ENCODE results near the gene GARS1.
"Not testable (repeated sequence)": the region's sequence is repeated elsewhere in the genome, so short reads cannot be mapped to it uniquely, and the experiment has no call there.

The GARS1 gene, protein sequence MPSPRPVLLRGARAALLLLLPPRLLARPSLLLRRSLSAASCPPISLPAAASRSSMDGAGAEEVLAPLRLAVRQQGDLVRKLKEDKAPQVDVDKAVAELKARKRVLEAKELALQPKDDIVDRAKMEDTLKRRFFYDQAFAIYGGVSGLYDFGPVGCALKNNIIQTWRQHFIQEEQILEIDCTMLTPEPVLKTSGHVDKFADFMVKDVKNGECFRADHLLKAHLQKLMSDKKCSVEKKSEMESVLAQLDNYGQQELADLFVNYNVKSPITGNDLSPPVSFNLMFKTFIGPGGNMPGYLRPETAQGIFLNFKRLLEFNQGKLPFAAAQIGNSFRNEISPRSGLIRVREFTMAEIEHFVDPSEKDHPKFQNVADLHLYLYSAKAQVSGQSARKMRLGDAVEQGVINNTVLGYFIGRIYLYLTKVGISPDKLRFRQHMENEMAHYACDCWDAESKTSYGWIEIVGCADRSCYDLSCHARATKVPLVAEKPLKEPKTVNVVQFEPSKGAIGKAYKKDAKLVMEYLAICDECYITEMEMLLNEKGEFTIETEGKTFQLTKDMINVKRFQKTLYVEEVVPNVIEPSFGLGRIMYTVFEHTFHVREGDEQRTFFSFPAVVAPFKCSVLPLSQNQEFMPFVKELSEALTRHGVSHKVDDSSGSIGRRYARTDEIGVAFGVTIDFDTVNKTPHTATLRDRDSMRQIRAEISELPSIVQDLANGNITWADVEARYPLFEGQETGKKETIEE

DNA sequence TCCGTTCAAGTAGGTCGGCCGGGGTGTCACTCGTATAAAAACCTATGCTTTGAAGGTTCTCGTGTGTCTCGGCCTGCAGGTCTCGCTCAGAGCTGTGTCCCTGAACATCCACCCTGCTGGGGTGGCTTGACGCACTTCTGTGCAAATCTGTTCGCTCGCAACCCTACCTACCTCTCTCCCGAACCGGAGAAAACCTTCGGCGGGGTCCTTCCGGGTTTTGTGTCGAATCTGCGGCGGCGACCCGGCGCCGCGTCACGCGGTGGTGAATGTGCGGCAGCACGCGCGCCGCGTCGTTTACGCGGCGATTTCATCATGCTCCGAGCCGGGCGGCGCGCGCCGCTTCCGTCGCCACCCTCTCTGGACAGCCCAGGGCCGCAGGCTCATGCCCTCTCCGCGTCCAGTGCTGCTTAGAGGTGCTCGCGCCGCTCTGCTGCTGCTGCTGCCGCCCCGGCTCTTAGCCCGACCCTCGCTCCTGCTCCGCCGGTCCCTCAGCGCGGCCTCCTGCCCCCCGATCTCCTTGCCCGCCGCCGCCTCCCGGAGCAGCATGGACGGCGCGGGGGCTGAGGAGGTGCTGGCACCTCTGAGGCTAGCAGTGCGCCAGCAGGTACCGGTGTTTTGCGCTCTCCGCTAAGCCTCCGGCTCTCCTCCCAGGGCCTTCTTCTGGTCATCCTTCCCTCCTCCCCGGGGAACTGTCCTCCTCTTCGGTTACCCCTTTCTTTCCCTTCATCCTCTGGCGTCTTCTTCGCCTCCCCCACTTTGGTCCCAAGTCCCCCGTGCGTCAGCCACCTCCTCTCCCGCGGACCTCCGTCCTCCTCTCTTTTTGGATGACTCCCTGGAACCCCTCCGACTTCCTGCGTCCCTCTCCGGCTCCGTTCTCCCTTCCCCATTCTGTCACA, at the start of gene GARS1:
Gene GARS1 (plus strand): TSS at position 339 of the 896 bp plus-strand sequence. CDS start 44 bp downstream, at position 383.
- DNase-seq, result peak; percentile 63 to 69

DNA sequence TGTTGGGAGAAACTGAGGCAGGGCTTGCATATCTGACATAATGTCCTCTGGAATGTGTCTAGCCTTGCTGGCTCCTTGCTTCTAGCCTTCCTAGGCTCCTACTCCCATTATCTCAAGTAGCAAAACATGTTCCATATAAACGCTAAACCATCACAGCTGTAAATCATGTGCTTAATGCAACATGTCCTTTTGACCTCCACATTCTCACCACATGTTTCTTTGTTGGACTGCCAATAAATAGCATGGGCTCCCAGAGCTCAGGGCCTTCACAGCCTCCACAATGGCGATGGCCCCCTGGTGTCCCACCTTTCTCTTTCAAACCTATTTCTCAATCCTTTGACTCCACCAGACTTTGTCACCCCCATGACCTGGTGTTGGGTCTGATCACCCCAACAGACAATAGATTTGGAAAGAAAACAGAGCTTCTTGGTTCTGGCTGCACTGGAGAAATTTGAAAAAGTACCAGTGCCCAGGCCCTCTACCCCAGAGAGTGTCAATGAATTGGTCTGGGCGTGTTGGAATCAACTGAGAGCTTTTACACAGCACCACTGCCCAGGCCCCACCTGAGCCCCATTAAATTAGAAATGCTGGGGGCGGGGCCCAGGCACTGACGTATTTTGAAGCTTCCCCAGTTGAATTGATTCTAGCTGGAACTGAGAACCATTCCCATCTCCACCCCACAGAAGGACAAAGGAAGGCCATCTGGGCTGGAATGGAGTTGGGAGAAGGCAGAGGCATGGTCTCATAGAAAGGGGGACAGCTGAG, 48.7 kb upstream of the GARS1 start:
- no peak for DNase-seq

DNA sequence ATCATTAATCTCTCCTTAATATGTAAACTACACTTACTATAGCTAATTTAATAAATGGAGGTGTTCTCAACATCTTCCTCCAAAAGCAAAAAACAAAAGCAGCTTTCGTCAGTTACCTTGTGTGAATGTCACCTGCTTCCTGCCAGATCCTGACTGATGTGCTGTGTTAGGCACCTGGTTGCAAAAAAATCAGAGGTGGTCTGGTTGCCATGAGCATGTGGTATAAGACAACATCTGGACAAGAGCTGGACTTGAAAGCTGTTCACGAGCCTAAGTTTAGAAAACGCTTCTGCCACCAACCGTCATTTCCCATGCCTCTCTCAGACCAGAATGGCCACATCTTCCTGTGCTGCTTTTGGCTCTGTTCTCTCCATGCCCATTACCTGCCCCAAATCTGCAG, 48.1 kb upstream of the GARS1 start:
- DNase-seq, result no peak

DNA sequence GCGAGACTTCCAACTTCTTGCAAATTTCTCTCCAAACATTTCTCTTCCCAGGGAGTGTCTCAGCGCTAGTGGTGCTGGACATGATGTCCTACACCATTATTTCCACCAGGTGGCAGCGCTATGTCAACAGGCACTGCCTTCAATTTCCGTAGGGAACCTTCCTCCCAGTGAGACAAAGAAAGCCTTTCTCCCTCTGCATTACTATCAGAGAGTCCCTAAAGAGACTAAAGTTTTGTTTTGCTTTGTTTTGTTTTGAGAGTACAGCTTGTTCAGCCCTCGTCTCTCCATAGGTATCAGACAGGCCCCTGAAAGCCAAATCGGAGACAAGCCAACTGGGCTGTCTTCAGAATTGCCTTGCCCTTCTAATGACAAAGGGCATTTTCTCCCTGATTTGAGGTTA, 45.8 kb upstream of the GARS1 start:
- DNase-seq, result peak; percentile 4 to 26

DNA sequence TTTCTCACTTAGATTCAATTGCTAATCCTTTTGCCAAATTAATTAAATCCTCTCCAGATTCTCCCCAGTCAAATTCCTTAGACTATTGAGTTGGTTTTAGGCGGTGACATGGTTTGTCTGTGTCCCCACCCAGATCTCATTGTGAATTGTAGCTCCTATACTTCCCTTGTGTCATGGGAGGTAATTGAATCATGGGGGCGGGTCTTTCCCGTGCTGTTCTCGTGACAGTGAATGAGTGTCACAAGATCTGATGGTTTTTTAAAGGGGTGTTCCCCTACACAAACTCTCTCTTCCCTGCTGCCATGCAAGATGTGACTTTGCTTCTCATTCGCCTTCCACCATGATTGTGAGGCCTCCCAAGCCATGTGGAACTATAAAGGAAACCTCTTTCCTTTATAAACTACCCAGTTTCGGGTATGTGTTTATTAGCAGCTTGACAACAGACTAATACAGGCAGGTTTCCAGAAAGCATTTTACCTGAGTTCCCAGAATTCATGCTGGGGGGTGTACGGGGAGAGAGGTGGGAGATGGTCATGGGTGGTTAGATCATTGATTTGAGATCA, 44.7 kb upstream of the GARS1 start:
- no peak for DNase-seq

DNA sequence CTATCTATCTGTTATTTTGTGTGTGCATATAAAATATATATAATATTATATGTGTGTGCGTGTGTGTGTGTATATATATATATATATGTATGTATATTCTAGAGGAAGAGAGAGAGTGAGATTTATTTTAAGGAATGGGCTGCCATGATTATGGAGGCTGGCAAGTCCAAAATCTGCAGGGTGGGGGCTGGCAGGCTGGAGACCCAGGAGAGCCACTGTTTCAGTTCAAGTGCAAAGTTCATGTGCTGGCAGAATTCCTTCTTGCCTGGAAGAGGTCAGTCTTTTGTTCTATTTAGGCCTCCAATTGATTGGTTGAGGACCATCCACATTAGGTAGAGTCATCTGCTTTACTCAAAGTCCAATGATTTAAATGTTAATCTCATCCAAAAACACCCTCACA, 42.3 kb upstream of the GARS1 start:
- no peak for DNase-seq

DNA sequence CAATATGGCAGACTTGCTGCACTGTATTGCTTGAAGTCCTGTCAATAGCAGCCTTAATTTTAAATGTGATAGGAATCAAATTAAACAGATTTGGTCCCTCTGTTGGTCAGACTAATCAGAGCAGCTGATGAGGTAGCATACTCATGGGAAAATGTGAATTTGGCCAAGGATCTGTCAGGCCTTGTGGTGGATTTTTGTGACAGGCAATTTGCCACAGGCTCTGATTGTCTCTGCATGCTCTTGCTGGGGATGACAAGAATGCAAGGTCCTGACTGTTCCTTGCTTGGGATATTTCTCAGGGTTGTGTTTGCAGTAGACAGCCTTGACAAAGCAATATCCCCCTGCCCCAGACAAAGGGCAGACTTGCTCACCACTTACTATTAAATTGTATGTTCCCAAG, 41.5 kb upstream of the GARS1 start:
- DNase-seq, result no peak

DNA sequence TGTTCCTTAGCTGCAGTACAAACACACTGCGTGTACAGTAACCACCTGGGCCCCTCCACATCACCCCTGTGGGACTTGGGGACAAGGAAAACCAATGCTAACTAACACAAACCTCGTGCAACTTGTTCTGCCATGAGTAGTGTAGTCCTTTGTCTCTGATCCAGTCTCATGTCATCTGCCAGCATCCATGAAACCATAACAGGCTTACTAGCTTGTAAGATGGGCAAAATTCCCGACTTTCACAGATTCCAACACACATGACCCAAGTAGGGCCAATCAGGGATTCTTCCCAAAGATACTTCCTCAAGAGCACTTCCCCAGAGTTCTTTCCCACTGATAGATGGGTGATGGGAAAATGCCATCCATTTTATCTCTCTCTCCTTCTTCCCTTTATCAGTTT, 41.1 kb upstream of the GARS1 start:
- no peak for DNase-seq

DNA sequence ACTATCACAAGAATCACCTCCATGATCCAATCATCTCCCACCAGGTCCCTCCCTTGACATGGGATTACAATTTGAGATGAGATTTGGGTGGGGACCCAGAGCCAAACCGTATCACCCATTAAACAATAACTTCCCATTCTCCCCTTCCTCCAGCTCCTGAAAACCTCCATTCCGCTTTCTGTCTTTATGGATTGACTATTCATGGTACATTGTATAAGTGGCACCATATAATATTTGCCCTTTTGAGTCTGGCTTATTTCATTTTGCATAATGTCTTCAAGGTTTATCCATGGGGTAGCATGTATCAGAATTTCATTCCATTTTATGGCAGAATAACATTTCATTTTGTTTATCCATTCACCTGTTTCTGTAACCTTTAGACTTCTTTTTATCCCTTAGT, 39.2 kb upstream of the GARS1 start:
- DNase-seq, result no peak

DNA sequence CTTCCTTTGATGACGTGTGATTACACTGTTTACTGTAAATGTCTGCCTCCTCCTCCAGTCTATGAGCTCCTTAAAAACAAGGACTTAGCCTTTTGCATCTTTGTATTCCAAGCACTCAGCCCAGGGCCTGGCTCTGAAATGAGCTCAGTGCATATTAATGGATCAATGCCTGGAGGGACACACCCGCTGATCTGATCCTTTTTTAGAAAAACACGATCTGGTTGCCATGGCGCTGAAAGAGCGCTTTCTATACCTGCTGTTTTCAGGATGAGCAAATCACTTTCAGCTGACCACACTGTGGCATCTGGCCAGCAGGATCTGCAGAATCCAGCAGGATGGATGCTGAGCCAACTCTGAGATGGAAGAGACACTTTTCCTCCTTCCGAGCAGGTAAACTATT, 37.8 kb upstream of the GARS1 start:
- DNase-seq, result no peak

DNA sequence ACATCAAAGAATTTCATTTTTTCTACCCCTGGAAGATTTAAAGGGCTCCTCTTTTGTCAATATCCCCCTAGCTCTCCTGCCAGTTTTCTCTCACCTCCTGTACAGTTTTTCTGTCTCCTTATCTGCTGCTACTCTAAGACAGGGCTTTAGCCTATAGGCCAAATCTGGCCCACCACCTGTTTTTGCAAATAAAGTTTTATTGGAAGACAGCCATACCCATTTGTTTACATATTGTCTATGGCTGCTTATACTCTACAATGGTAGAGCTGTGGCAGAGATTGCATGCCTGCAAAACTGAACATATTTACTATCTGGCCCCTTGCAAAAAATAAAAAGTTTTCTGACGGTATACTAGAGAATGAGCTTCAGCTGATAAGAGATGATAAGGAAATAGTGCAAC, 37.4 kb upstream of the GARS1 start:
- DNase-seq, result no peak

DNA sequence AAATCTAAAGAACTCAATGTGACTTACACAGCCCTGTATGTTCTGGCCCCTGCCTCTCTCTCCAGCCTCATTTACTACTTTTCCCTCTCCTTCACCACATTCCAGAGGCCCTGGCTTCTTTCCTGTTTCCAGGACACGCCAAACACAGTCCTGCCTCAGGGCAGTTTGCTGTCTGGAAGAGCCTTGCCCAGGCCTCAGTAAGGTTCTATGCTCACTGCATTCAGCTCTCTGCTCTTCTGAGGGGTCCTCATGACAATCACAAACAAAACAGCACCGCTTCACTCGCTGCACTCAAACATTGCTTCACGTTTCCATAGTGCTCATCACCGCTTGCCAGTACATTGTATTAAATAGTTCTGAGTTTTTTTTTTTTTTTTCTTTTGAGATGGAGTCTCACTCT, 35.1 kb upstream of the GARS1 start:
- no peak for DNase-seq

DNA sequence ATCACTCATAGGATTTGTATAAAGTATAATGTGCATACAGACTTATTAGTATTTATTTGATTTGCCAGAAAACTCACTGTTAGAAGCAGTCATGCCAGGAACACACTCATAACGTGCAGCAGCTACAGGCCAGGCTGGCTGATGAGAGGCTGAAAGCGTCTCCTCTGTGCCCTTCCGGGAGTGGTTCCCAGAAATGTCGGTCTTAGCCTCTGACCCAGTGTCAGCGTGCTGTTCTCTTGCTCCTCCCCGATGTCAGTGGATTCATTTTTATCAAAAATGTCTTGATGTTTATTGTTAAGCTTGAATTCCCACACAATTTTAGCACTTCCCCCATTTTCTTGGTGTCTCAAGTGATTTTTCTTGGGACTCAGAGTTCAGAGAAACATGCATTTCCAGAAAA, 33.3 kb upstream of the GARS1 start:
- no peak for DNase-seq

DNA sequence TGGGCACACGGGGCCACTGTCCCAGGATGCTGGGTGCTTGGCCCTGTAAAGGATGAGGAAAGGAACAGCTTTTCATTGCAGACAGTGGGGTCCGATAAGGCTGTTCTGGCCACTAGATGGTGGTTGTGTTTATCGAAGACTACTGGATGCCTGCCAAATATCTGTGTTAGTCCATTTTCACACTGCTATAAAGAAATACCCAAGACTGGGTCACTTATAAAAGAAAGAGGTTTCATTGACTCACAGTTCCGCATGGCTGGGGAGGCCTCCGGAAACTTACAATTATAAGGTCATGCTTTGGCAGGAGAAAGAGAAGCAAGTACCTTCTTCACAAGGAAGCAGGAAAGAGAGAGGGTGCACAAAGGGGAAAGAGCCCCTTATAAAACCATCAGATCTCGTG, 32.2 kb upstream of the GARS1 start:
- no peak for DNase-seq

DNA sequence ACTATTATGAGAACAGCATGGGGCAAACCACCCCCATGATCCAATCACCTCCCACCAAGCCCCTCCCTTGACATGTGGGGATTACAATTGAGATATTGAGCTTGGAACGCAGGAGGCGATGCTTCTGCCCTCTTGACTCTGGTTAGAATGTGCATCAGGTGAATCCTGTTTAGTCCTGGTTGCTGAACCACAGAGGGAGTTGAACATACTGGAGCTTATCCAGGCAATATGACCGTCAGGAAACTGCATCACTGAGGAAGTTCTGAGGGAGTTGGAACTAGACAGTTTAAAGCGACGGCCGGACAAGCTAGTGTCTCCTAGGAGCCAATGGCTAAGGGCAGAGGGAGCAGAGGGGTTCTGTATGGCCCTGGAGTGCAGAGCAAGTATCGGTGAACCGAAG, 31.8 kb upstream of the GARS1 start:
- DNase-seq, result no peak

DNA sequence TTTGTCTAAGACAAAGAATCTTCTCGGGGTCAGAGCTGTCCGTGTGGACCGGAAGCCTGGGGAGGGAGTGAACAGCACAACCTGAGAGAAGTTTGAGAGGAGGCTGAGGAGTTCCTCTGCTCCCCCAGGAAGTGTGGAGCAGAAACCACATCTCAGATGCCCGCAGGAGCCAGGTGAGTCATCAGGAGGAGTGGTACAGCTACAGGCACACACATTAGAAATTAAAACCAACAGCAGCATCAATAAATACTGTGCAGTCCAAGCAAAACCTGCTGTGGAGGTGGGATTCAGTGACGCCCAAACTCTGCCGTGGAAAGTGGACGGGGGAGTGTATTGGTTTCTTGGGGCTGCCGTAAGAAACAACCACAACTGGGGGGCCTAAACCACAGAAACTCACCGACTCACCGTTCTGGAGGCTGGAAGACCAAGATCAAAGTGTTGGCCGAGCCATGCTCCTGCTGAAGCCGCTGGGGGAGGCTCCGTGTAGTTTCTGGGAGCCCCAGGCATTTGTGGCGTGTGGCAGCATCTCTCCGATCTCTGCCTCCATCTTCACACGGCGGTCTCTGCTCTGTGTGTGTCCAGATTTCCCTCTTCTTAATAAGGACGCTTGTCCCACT, 31.2 kb upstream of the GARS1 start:
- no peak for DNase-seq

DNA sequence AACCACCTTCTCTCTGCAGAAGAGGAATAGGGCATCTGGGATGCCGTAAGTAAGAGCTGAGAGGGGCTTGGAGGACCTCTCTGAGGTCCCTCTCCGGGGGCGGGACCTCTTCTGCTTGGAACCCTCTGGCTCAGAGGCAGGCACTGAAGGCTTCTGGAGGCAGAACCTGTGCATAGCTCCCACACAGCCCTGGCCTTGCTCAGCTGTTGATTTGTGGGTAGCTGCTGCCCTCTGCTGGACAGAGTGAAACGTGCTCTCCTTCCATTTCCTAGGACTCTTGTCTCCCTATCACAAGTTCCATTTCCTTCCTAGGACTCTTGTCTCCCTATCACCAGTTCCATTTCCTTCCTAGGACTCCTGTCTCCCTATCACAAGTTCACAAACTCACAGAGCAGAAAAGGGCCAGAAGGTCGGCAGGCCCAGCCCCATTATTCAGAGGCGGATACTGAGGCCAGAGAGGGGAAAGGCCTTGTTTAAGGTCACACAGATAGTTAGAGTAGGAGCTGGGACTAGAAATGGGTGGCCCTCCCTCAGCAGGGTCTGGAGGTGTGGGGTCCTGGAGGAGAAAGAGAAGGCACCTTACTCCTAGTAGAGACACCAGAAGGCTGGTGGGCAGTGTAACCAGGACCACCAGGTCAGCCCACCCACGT, 30.3 kb upstream of the GARS1 start:
- DNase-seq, result peak; percentile 37 to 62

DNA sequence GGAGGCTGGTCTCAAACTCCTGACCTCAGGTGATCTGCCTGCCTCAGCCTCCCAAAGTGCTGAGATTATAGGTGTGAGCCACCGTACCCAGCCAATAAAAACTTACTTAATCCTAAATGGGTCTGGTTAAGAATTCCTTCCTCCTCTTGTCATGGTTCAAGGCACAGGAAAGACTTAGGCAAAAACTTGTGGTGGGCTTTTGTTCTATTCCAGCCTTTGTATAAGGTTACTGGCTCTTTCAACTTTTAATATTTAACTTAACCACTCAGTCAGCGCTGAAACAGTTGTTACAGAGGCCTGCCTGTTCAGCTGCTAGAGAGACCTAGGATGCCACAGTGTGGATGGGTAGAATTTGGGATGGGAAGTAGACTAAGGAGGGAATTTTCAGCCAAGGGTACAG, 28.1 kb upstream of the GARS1 start:
- DNase-seq, result no peak

DNA sequence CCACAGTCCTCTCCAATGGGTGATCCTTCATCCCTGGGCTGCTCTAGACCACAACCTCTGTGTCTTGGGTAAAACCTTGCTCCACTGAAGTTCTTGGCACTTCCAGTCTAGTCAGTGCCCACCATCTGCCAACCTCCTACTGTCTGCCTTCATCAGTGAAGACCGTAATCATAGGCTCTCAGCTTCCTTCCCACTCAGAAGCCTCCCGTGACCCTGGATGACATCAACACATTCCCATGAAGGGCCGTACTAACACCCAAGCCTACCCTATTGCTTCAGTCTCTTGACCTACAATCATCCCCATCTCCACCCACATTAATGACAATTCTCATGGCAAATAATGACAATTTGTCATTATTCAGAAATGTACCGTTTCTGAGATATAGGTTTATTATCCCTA, 27.6 kb upstream of the GARS1 start:
- no peak for DNase-seq

DNA sequence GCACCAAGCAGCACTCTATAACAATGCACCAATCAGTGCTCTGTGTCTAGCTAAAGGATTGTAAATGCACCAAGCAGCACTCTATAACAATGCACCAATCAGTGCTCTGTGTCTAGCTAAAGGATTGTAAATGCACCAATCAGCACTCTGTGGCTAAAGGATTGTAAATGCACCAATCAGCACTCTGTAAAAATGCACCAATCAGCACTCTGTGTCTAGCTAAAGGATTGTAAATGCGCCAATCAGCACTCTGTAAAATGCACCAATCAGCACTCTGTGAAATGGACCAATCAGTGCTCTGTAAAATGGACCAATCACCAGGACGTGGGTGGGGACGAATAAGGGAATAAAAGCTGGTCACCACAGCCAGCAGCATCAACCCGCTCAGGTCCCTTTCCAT, 24.4 kb upstream of the GARS1 start:
- not testable (repeated sequence) for DNase-seq

DNA sequence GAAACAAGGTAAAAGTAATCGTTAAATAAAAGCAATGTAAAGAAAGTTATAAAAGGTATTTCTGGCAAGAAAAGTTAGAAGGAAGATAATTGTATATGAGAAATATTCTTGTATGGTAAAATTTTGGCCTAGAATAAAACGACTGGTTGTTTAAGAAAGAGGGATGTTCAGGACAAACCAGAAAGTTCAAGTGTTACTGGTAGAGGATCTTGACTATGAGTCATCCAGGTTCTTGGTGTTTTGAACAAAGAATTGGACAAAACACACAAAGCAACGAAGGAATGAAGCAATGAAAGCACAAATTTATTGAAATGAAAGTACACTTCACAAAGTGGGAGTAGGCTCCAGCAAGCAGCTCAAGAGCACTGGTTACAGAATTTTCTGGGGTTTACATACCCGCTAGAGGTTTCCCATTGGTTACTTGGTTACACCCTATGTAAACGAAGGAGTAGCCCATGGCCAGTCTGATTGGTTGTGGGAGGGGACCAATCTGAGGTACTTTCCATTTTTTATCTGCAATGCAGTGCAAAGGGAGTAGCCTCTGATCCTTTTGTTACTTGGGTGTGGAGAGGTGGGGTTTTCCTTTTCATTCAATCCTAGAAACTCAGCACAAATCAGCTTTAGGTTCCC, 22.4 kb upstream of the GARS1 start:
- DNase-seq, result no peak
